GM12878 (cell line): ENCODE measurements around the gene ARHGEF37. TPM values are rescaled to one million over a fixed set of nuclear protein-coding genes. Genes with fewer than 3 reads are reported as not detected.

Source experiments
- ATAC-seq: fragments of 200-7000 bp; cut with Tn5 transposase; 3 replicates; pipeline ENCODE4 v1.9.1; 2020; ENCODE audit warnings: mild to moderate bottlenecking, moderate library complexity
- BruUV-seq: library from RNA; stranded (reverse); fragments of 400-500 nt; replicated peaks from 2 replicates; lab custom pipeline; 2021; lab: Mats Ljungman, UMichigan
- CTCF ChIA-PET: fragments of 300-600 bp; sonication (Branson Sonifier 250); formaldehyde crosslinking; extraction: SDS; loops from one replicate; lab custom pipeline; 2021; ENCODE audit warnings: inconsistent platforms; lab: Yijun Ruan, JAX
- POLR2A ChIA-PET: fragments of 350-600 bp; formaldehyde crosslinking; extraction: SDS; loops from one replicate; lab custom pipeline; 2021; ENCODE audit warnings: inconsistent platforms; lab: Charles Lee
- RAD21 ChIA-PET: fragments of 300-600 bp; sonication (Branson Sonifier 250); formaldehyde crosslinking; loops from one replicate; lab custom pipeline; 2023; ENCODE audit warnings: antibody characterized with exemption; ENCODE audit not compliant: unreplicated experiment; lab: Charles Lee
- SMC1A ChIA-PET: fragments of 300-600 bp; sonication (Branson Sonifier 250); formaldehyde crosslinking; loops from one replicate; lab custom pipeline; 2023; ENCODE audit not compliant: unreplicated experiment, uncharacterized antibody; lab: Charles Lee
- DNase-seq: peaks from one replicate; pipeline ENCODE4 v3.0.0-alpha.2; 2011; ENCODE audit warnings: low read depth, low spot score
- FAIRE-seq: peaks from 3 replicates; lab custom pipeline; 2011; peaks lifted over from hg19 to GRCh38; lab: Jason Lieb, UNC
- H2AFZ ChIP-seq: 2 replicates; pipeline ENCODE4 v1.6.0; 2011; ENCODE audit warnings: low read depth, low read length, control low read depth; ENCODE audit not compliant: control insufficient read depth
- H3K27ac ChIP-seq: 2 replicates; pipeline ENCODE4 v1.5.1; 2011; ENCODE audit warnings: control low read depth; ENCODE audit not compliant: control insufficient read depth, insufficient read depth
- H3K27me3 ChIP-seq, 2 experiments: replicated peaks in 1 of 2; 2 replicates each; pipeline versions ENCODE4 v1.6.0 to v1.6.1; 2011; ENCODE audit warnings: low read length in 1 of 2; ENCODE audit not compliant: control insufficient read depth in 2 of 2, insufficient read depth in 2 of 2
- H3K36me3 ChIP-seq, 2 experiments: 2 replicates each; pipeline ENCODE4 v1.5.1; 2011; ENCODE audit warnings: low read length in 1 of 2; ENCODE audit not compliant: control insufficient read depth in 2 of 2, insufficient read depth in 2 of 2
- H3K4me1 ChIP-seq: 2 replicates; pipeline ENCODE4 v1.6.1; 2011; ENCODE audit warnings: mild to moderate bottlenecking, low read length, moderate library complexity, mixed read lengths; ENCODE audit not compliant: control insufficient read depth, insufficient read depth
- H3K4me2 ChIP-seq: 2 replicates; pipeline ENCODE4 v1.6.0; 2011; ENCODE audit warnings: control low read depth; ENCODE audit not compliant: control insufficient read depth, insufficient read depth
- H3K4me3 ChIP-seq: fragments of 200-600 bp; sonication (generic); 2 replicates; pipeline ENCODE4 v1.5.1; 2016
- H3K79me2 ChIP-seq: 2 replicates; pipeline ENCODE4 v1.6.0; 2011; ENCODE audit warnings: low read length; ENCODE audit not compliant: control insufficient read depth, insufficient read depth
- H3K9ac ChIP-seq: 2 replicates; pipeline ENCODE4 v1.8.0; 2011; ENCODE audit warnings: low read length, control low read depth, mixed read lengths; ENCODE audit not compliant: control insufficient read depth, insufficient read depth
- H3K9me3 ChIP-seq: replicated peaks from 3 replicates; pipeline ENCODE4 v1.5.1; 2011; ENCODE audit warnings: mild to moderate bottlenecking, low read length; ENCODE audit not compliant: control insufficient read depth, insufficient read depth
- H4K20me1 ChIP-seq: 2 replicates; pipeline ENCODE4 v1.6.0; 2011; ENCODE audit not compliant: control insufficient read depth, insufficient read depth
- CBX3 ChIP-seq: fragments of 200-600 bp; sonication (generic); IDR thresholded peaks from 2 replicates; pipeline ENCODE4 v1.6.1; 2016; ENCODE audit warnings: low read depth, borderline replicate concordance
- E2F4 ChIP-seq: IDR thresholded peaks from 2 replicates; pipeline ENCODE4 v1.6.1; 2012; ENCODE audit warnings: low read depth, low read length, improper control_type of control experiment
- EED ChIP-seq: sonication (generic); IDR thresholded peaks from 2 replicates; pipeline ENCODE4 v1.6.1; 2016; ENCODE audit warnings: antibody characterized with exemption, low read depth
- MXI1 ChIP-seq: fragments of 150-350 bp; IDR thresholded peaks from 2 replicates; pipeline ENCODE4 v1.6.1; 2011; ENCODE audit warnings: low read depth, mild to moderate bottlenecking, inconsistent platforms, low read length, improper control_type of control experiment
- RAD21 ChIP-seq: IDR thresholded peaks from 2 replicates; pipeline ENCODE4 v1.6.1; 2011; ENCODE audit warnings: mild to moderate bottlenecking, low read depth, low read length, moderate library complexity; ENCODE audit not compliant: insufficient read depth
- SREBF1 ChIP-seq: IDR thresholded peaks from 2 replicates; pipeline ENCODE4 v1.6.1; 2012; ENCODE audit warnings: mild to moderate bottlenecking, low read length
- TARDBP ChIP-seq: IDR thresholded peaks from 2 replicates; pipeline ENCODE4 v1.6.1; 2016; ENCODE audit warnings: borderline replicate concordance
- ZBED1 ChIP-seq: IDR thresholded peaks from 2 replicates; pipeline ENCODE4 v1.6.1; 2016; ENCODE audit warnings: borderline replicate concordance
- ZNF24 ChIP-seq: fragments of 450-650 bp; IDR thresholded peaks from 2 replicates; pipeline ENCODE4 v1.6.1; 2017; ENCODE audit warnings: antibody characterized with exemption, mild to moderate bottlenecking
- WGBS: methylation state at CpG from one replicate; pipeline ENCODE4 v1.1.6; 2016; ENCODE audit warnings: low lambda C conversion rate; ENCODE audit not compliant: insufficient replicate concordance, insufficient coverage; ENCODE audit errors: missing lambda C conversion rate; 5-methylcytosine and 5-hydroxymethylcytosine counted together
- in situ Hi-C: fragments of 300-500 bp; cut with MboI; formaldehyde crosslinking; loops from 9 replicates; pipeline ENCODE4 v1.14.3; 2018; ENCODE audit warnings: mixed read lengths
- intact Hi-C: fragments of 100-400 bp; cut with micrococcal nuclease; formaldehyde crosslinking; loops from one replicate; pipeline ENCODE4 v1.14.2; 2022; ENCODE audit not compliant: unreplicated experiment
- polyA plus RNA-seq, 11 experiments: library from polyadenylated mRNA; depleted of rRNA in 4 of 11; unstranded in 6 of 11; stranded (reverse) in 5 of 11; fragments of >200 nt; fragmentation: Nextera tagmentation in 4 of 11; fragmentation: Illumina TruSeq in 1 of 11; extraction: Ambion mirVana in 4 of 11; extraction: Trizol in 1 of 11; gene quantifications; 1 replicate in 1 of 11; 2 replicates in 10 of 11; pipeline versions ENCODE4 v1.2.1 to v1.2.3, GENCODE V29; 2011 to 2016; ENCODE audit warnings: inconsistent platforms in 2 of 11, missing spikeins in 2 of 11, low read depth in 1 of 11
- small RNA-seq: library from RNA; depleted of rRNA; stranded (forward); fragments of <200 nt; gene quantifications from one replicate; pipeline ENCODE3, GENCODE V24; 2014
- total RNA-seq, 4 experiments: library from RNA; depleted of rRNA in 3 of 4; stranded (reverse); fragments of >200 nt in 3 of 4; fragmentation: Illumina TruSeq in 1 of 4; extraction: Trizol in 1 of 4; gene quantifications; 2 replicates each; pipeline versions ENCODE4 v1.2.1 to v1.2.3, GENCODE V29; 2013 to 2021
- TF ChIP-seq, protein P1 (sequence below): fragments of 150-350 bp; IDR thresholded peaks from 2 replicates; pipeline ENCODE4 v1.6.1; 2014; ENCODE audit warnings: mild to moderate bottlenecking, low read depth, low read length
- TF ChIP-seq, protein P2 (sequence below): fragments of 450-650 bp; formaldehyde crosslinking; IDR thresholded peaks from 2 replicates; pipeline ENCODE4 v1.4.0; 2022; ENCODE audit warnings: mild to moderate bottlenecking, moderate library complexity

ARHGEF37 gene
- total and polyA plus RNA-seq, 10 of the 15 experiments (the other 5 are each of a cell fraction or from before 2014, with no cell fraction given) = 0.16 to 1.1 (median 0.63) TPM

DNA sequence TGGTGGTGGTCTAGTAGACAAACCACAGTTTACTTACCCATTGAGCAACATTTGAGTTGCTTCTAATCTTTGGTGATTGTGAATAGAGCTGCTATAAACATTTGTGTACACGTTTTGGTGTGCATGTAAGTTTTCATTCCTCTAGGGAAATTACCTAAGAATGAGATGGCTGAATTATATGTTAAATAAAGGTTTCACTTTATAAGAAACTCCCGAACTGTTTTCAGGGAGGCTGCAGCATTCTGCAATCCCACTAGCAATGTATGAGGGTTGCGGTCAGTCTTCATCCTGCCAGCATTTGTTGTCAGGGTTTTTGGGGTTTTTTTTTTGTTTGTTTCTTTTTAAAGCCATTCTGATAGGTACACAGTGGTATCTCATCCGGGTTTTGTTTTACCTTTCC is 103.1 kb downstream of the ARHGEF37 start:
- in situ Hi-C loops (no loop called here), intact Hi-C loops (no loop called here)
- DNase-seq = no peak
- Histone ChIP-seq H3K9me3 (no peaks in the 10 kb centered on the region), H2AFZ (no peak overlapping the region), H3K4me1 (peaks cover 22% of the 10 kb centered on the region), H3K4me2 (no peak overlapping the region), H3K79me2 (no peaks in the 10 kb centered on the region), H3K27ac (no peak overlapping the region), H3K9ac (no peak overlapping the region), H4K20me1 (no peaks in the 10 kb centered on the region), H3K4me3 (no peak overlapping the region), H3K36me3 (no peaks in the 10 kb centered on the region), H3K27me3 (peaks cover 0 to 7% of the 10 kb centered on the region in 2 experiments; a peak in 1 of 4 replicates)
- 38% methylated on average over 4 of the region's 4 CpGs for WGBS
- POLR2A ChIA-PET = no interaction called here
- CTCF ChIA-PET = interaction anchor here (1.7 kb wide), 1 partner anchor 28 kb away, joined by 4 read pairs; no protein-coding TSS in a partner anchor
- ATAC-seq = no peak
- FAIRE-seq = no peak
- SMC1A ChIA-PET = interaction anchor here (0.7 to 2.0 kb wide), 4 partner anchors 12 to 92 kb away, joined by 3 to 7 read pairs (median 5); no protein-coding TSS in a partner anchor
- no TSS peak for BruUV-seq
- no peak for TF ChIP-seq ZNF24
- TF ChIP-seq EED = no peak
- no peak for TF ChIP-seq ZBED1
- TF ChIP-seq, protein P1, sequence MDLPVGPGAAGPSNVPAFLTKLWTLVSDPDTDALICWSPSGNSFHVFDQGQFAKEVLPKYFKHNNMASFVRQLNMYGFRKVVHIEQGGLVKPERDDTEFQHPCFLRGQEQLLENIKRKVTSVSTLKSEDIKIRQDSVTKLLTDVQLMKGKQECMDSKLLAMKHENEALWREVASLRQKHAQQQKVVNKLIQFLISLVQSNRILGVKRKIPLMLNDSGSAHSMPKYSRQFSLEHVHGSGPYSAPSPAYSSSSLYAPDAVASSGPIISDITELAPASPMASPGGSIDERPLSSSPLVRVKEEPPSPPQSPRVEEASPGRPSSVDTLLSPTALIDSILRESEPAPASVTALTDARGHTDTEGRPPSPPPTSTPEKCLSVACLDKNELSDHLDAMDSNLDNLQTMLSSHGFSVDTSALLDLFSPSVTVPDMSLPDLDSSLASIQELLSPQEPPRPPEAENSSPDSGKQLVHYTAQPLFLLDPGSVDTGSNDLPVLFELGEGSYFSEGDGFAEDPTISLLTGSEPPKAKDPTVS = no peak
- TF ChIP-seq RAD21 = no peak
- TF ChIP-seq, protein P2, sequence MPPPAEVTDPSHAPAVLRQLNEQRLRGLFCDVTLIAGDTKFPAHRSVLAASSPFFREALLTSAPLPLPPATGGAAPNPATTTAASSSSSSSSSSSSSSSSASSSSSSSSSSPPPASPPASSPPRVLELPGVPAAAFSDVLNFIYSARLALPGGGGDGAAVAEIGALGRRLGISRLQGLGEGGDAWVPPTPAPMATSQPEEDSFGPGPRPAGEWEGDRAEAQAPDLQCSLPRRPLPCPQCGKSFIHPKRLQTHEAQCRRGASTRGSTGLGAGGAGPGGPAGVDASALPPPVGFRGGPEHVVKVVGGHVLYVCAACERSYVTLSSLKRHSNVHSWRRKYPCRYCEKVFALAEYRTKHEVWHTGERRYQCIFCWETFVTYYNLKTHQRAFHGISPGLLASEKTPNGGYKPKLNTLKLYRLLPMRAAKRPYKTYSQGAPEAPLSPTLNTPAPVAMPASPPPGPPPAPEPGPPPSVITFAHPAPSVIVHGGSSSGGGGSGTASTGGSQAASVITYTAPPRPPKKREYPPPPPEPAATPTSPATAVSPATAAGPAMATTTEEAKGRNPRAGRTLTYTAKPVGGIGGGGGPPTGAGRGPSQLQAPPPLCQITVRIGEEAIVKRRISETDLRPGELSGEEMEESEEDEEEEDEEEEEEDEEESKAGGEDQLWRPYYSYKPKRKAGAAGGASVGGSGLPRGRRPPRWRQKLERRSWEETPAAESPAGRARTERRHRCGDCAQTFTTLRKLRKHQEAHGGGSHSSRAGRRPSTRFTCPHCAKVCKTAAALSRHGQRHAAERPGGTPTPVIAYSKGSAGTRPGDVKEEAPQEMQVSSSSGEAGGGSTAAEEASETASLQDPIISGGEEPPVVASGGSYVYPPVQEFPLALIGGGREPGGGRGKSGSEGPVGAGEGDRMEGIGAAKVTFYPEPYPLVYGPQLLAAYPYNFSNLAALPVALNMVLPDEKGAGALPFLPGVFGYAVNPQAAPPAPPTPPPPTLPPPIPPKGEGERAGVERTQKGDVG (CRISPR knock-in tag) = no peak
- no peak for TF ChIP-seq TARDBP
- no peak for TF ChIP-seq E2F4
- no peak for TF ChIP-seq CBX3
- TF ChIP-seq SREBF1 = no peak
- no peak for TF ChIP-seq MXI1
- RAD21 ChIA-PET = no interaction called here

Small RNAs within 50 kb of the gene (small RNA-seq; reads per million reads assigned to genes)
- not detected for gene RNU6-588P

Other genes with a start within 250 kb of the ARHGEF37 start
- 17.3 and 21.5 TPM in 2 replicates for gene GRPEL2, start 236.0 kb upstream of the ARHGEF37 start, total RNA-seq (2014; rRNA removed)
- 15.5 and 16.8 TPM in 2 replicates for gene GRPEL2, start 236.0 kb upstream of the ARHGEF37 start, total RNA-seq (2014; rRNA removed; fragmentation: Illumina TruSeq; extraction: Trizol)
- gene GRPEL2, start 236.0 kb upstream of the ARHGEF37 start, total RNA-seq (2021) = 16.8 and 19.7 TPM in 2 replicates
- 20.2 and 28.1 TPM in 2 replicates for gene GRPEL2, start 236.0 kb upstream of the ARHGEF37 start, polyA plus RNA-seq (2011; rRNA removed)
- 13.7 and 16.3 TPM in 2 replicates for gene GRPEL2, start 236.0 kb upstream of the ARHGEF37 start, polyA plus RNA-seq (2014; fragmentation: Illumina TruSeq; extraction: Trizol)
- 1 to 10 TPM; 4.4 to 7.6 TPM for gene GRPEL2, start 236.0 kb upstream of the ARHGEF37 start, polyA plus RNA-seq (2014; fragmentation: Nextera tagmentation; extraction: Ambion mirVana)
- 10.2 and 10.4 TPM in 2 replicates for gene GRPEL2, start 236.0 kb upstream of the ARHGEF37 start, polyA plus RNA-seq (2014; rRNA removed)
- gene GRPEL2, start 236.0 kb upstream of the ARHGEF37 start, polyA plus RNA-seq (2016; fragmentation: Nextera tagmentation; extraction: Ambion mirVana) = 10 to 100 TPM; 12.5 to 14.5 TPM
- 12.4 and 13.4 TPM in 2 replicates for gene PCYOX1L, start 223.5 kb upstream of the ARHGEF37 start, total RNA-seq (2014; rRNA removed)
- gene PCYOX1L, start 223.5 kb upstream of the ARHGEF37 start, total RNA-seq (2014; rRNA removed; fragmentation: Illumina TruSeq; extraction: Trizol) = 10.3 and 10.5 TPM in 2 replicates
- gene PCYOX1L, start 223.5 kb upstream of the ARHGEF37 start, total RNA-seq (2021) = 13.4 and 13.5 TPM in 2 replicates
- 8.0 and 9.6 TPM in 2 replicates for gene PCYOX1L, start 223.5 kb upstream of the ARHGEF37 start, polyA plus RNA-seq (2011; rRNA removed)
- 12.6 and 15.4 TPM in 2 replicates for gene PCYOX1L, start 223.5 kb upstream of the ARHGEF37 start, polyA plus RNA-seq (2014; fragmentation: Illumina TruSeq; extraction: Trizol)
- 1 to 10 TPM; 2.9 to 5.4 TPM for gene PCYOX1L, start 223.5 kb upstream of the ARHGEF37 start, polyA plus RNA-seq (2014; fragmentation: Nextera tagmentation; extraction: Ambion mirVana)
- 14.6 and 14.8 TPM in 2 replicates for gene PCYOX1L, start 223.5 kb upstream of the ARHGEF37 start, polyA plus RNA-seq (2014; rRNA removed)
- 10 to 100 TPM; 15.3 to 17.0 TPM for gene PCYOX1L, start 223.5 kb upstream of the ARHGEF37 start, polyA plus RNA-seq (2016; fragmentation: Nextera tagmentation; extraction: Ambion mirVana)
- gene IL17B, start 202.2 kb upstream of the ARHGEF37 start, total RNA-seq (2014; rRNA removed) = not detected in 2 replicates
- not detected in 2 replicates for gene IL17B, start 202.2 kb upstream of the ARHGEF37 start, total RNA-seq (2014; rRNA removed; fragmentation: Illumina TruSeq; extraction: Trizol)
- not detected in 2 replicates for gene IL17B, start 202.2 kb upstream of the ARHGEF37 start, total RNA-seq (2021)
- gene IL17B, start 202.2 kb upstream of the ARHGEF37 start, polyA plus RNA-seq (2011; rRNA removed) = not detected in 2 replicates
- gene IL17B, start 202.2 kb upstream of the ARHGEF37 start, polyA plus RNA-seq (2014; fragmentation: Illumina TruSeq; extraction: Trizol) = not detected in 2 replicates
- gene IL17B, start 202.2 kb upstream of the ARHGEF37 start, polyA plus RNA-seq (2014; fragmentation: Nextera tagmentation; extraction: Ambion mirVana) = not detected
- gene IL17B, start 202.2 kb upstream of the ARHGEF37 start, polyA plus RNA-seq (2014; rRNA removed) = not detected in 2 replicates
- not detected for gene IL17B, start 202.2 kb upstream of the ARHGEF37 start, polyA plus RNA-seq (2016; fragmentation: Nextera tagmentation; extraction: Ambion mirVana)
- gene CSNK1A1, start 30.1 kb upstream of the ARHGEF37 start, total RNA-seq (2014; rRNA removed) = 146 and 155 TPM in 2 replicates
- 126 and 134 TPM in 2 replicates for gene CSNK1A1, start 30.1 kb upstream of the ARHGEF37 start, total RNA-seq (2014; rRNA removed; fragmentation: Illumina TruSeq; extraction: Trizol)
- 138 and 143 TPM in 2 replicates for gene CSNK1A1, start 30.1 kb upstream of the ARHGEF37 start, total RNA-seq (2021)
- gene CSNK1A1, start 30.1 kb upstream of the ARHGEF37 start, polyA plus RNA-seq (2011; rRNA removed) = 132 and 184 TPM in 2 replicates
- 107 and 127 TPM in 2 replicates for gene CSNK1A1, start 30.1 kb upstream of the ARHGEF37 start, polyA plus RNA-seq (2014; fragmentation: Illumina TruSeq; extraction: Trizol)
- gene CSNK1A1, start 30.1 kb upstream of the ARHGEF37 start, polyA plus RNA-seq (2014; fragmentation: Nextera tagmentation; extraction: Ambion mirVana) = 10 to 100 TPM; 53.3 to 62.0 TPM
- gene CSNK1A1, start 30.1 kb upstream of the ARHGEF37 start, polyA plus RNA-seq (2014; rRNA removed) = 104 and 106 TPM in 2 replicates
- gene CSNK1A1, start 30.1 kb upstream of the ARHGEF37 start, polyA plus RNA-seq (2016; fragmentation: Nextera tagmentation; extraction: Ambion mirVana) = 100 to 1,000 TPM; 134 to 147 TPM
- 5.3 and 6.4 TPM in 2 replicates for gene PPARGC1B, start 148.8 kb downstream of the ARHGEF37 start, total RNA-seq (2014; rRNA removed)
- 5.8 and 6.1 TPM in 2 replicates for gene PPARGC1B, start 148.8 kb downstream of the ARHGEF37 start, total RNA-seq (2014; rRNA removed; fragmentation: Illumina TruSeq; extraction: Trizol)
- 18.1 and 20.5 TPM in 2 replicates for gene PPARGC1B, start 148.8 kb downstream of the ARHGEF37 start, total RNA-seq (2021)
- gene PPARGC1B, start 148.8 kb downstream of the ARHGEF37 start, polyA plus RNA-seq (2011; rRNA removed) = 3.0 and 4.7 TPM in 2 replicates
- gene PPARGC1B, start 148.8 kb downstream of the ARHGEF37 start, polyA plus RNA-seq (2014; fragmentation: Illumina TruSeq; extraction: Trizol) = 7.8 and 8.6 TPM in 2 replicates
- gene PPARGC1B, start 148.8 kb downstream of the ARHGEF37 start, polyA plus RNA-seq (2014; fragmentation: Nextera tagmentation; extraction: Ambion mirVana) = 1 to 10 TPM; 1.8 to 2.5 TPM
- gene PPARGC1B, start 148.8 kb downstream of the ARHGEF37 start, polyA plus RNA-seq (2014; rRNA removed) = 7.3 and 7.5 TPM in 2 replicates
- gene PPARGC1B, start 148.8 kb downstream of the ARHGEF37 start, polyA plus RNA-seq (2016; fragmentation: Nextera tagmentation; extraction: Ambion mirVana) = 10 to 100 TPM; 10.4 to 10.7 TPM